HFF-Myc (cell line): ENCODE measurements around the gene CALML6.

Experiments used
- DNase-seq: peaks from one replicate; pipeline ENCODE4 v3.0.0-alpha.2; 2011; ENCODE audit warnings: low read depth; ENCODE audit errors: extremely low read depth
- H3K4me3 ChIP-seq: replicated peaks from 2 replicates; pipeline ENCODE4 v1.5.1; 2011; ENCODE audit warnings: low read depth, mild to moderate bottlenecking, control low read depth, low read length
- CTCF ChIP-seq: IDR thresholded peaks from 2 replicates; pipeline ENCODE4 v1.5.1; 2012; ENCODE audit warnings: mild to moderate bottlenecking, low read depth, low read length, control low read depth; ENCODE audit errors: missing control alignments

Gene CALML6

GRCh38 chr1:1914971-1915692 lies at the start of gene CALML6:
CALML6 (plus strand) TSS chr1:1915260; CDS start chr1:1915281, 21 bp downstream.
- no peak for DNase-seq
- no peak within 1 kb of the TSS for H3K4me3 ChIP-seq
- no peak for TF ChIP-seq CTCF

- no peak for DNase-seq
- no peak overlapping the region for H3K4me3 ChIP-seq
- TF ChIP-seq CTCF = no peak
Measured at GRCh38 chr1:1867164-1867563, 47.9 kb upstream of the CALML6 start.

- no peak overlapping the region for H3K4me3 ChIP-seq
- TF ChIP-seq CTCF = no peak
- DNase-seq = no peak
Measured at GRCh38 chr1:1869469-1869868, 45.6 kb upstream of the CALML6 start.

- H3K4me3 ChIP-seq = no peak overlapping the region
- no peak for DNase-seq
- TF ChIP-seq CTCF = no peak
Measured at GRCh38 chr1:1872329-1872994, 42.6 kb upstream of the CALML6 start.

GRCh38 chr1:1873186-1873585 lies 41.9 kb upstream of the CALML6 start:
- no peak for DNase-seq
- no peak for TF ChIP-seq CTCF
- no peak overlapping the region for H3K4me3 ChIP-seq

- no peak for DNase-seq
- no peak for TF ChIP-seq CTCF
- no peak overlapping the region for H3K4me3 ChIP-seq
Measured at GRCh38 chr1:1874901-1875300, 40.2 kb upstream of the CALML6 start.
